Measurements from ENCODE around the gene PROZ.

DNA sequence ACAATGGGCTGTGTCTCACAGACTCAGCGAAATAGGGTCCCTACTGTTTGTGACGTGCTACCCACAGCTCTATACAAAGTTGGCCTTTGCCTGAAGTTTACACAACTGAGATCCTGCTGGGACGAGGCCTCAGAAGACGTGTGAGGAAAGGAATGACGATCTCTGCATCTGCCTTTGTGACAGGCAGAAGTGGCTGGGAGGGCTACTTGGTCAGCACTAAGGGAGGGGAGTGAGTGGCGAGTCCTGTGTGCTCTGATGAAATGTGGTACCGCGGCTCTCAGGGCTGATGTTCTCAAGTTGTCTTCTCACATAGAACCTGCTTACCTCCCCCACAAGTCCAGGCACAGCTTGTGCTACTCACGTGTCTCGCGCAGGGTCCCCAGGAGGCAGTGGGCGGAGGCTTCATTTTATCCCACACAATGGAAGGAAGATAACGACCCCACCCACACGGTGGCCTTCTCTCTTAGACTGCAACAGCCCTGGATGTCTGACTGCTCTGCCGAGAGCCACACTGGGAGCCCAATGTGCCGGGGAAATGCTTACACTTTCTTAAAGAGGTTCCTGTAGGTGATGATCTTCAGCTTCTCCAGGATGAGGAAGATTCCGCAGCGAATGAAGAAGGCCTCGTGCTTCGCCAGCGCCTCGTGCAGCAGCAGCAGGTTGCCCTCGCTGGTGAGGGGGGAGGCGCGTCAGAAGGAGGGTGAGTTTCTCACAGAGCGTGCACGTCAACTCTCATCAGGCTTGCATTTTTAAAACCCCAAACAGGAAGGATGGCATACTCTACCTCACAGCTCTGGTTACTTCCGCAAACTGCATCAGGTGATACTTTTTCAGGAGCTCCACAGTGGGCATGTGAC, 21.2 kb downstream of the PROZ start:
- TF ChIP-seq, protein P1, sequence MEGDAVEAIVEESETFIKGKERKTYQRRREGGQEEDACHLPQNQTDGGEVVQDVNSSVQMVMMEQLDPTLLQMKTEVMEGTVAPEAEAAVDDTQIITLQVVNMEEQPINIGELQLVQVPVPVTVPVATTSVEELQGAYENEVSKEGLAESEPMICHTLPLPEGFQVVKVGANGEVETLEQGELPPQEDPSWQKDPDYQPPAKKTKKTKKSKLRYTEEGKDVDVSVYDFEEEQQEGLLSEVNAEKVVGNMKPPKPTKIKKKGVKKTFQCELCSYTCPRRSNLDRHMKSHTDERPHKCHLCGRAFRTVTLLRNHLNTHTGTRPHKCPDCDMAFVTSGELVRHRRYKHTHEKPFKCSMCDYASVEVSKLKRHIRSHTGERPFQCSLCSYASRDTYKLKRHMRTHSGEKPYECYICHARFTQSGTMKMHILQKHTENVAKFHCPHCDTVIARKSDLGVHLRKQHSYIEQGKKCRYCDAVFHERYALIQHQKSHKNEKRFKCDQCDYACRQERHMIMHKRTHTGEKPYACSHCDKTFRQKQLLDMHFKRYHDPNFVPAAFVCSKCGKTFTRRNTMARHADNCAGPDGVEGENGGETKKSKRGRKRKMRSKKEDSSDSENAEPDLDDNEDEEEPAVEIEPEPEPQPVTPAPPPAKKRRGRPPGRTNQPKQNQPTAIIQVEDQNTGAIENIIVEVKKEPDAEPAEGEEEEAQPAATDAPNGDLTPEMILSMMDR (conservative IDR thresholded peaks at IDR 0.05 in 1 of 2, IDR thresholded peaks at IDR 0.05 in 1 of 2; ENCODE audit: low read depth in 1 of 2, low read length in 2 of 2), result no peak
- no peak for TF ChIP-seq EZH2 (IDR thresholded peaks at IDR 0.05; ENCODE audit: low read length, missing control alignments)
